K562 (cell line): ENCODE data around the gene CNOT1. TPM values are rescaled to one million over a fixed set of nuclear protein-coding genes. Genes with fewer than 3 reads are reported as not detected.

Experiments used
- ATAC-seq: fragments of 200-7000 bp; cut with Tn5 transposase; 3 replicates; pipeline ENCODE4 v1.9.1; 2020; ENCODE audit warnings: moderate library complexity
- BruUV-seq: library from RNA; stranded (reverse); fragments of 400-500 nt; replicated peaks from 2 replicates; lab custom pipeline; 2021; lab: Mats Ljungman, UMichigan
- CTCF ChIA-PET: fragments of 300-600 bp; formaldehyde crosslinking; extraction: SDS; loops from one replicate; lab custom pipeline; 2021; ENCODE audit warnings: low intra/inter-chr PET ratio; lab: Yijun Ruan, JAX
- POLR2A ChIA-PET: fragments of 300-600, 350-650 bp; sonication (Branson Sonifier 250); formaldehyde crosslinking; extraction: SDS; loops from one replicate; lab custom pipeline; 2021; ENCODE audit warnings: antibody characterized with exemption, inconsistent platforms; lab: Yijun Ruan, JAX
- DNase-seq, 4 experiments: peaks; one replicate each; pipeline versions ENCODE4 v3.0.0 to v3.0.0-alpha.2; 2011 to 2018; ENCODE audit warnings: low spot score in 3 of 4, mixed read lengths in 3 of 4; ENCODE audit errors: extremely low read depth in 1 of 4
- FAIRE-seq: peaks from 2 replicates; lab custom pipeline; 2011; peaks lifted over from hg19 to GRCh38; lab: Jason Lieb, UNC
- H2AFZ ChIP-seq: 2 replicates; pipeline ENCODE4 v1.6.0; 2011; ENCODE audit warnings: low read depth, low read length, control low read depth, inconsistent platforms
- H3K27ac ChIP-seq: fragments of 200-600 bp; 3 replicates; pipeline ENCODE4 v1.8.0; 2011; ENCODE audit warnings: low read depth, mild to moderate bottlenecking, control low read depth, inconsistent platforms, low read length, moderate library complexity, mixed read lengths; ENCODE audit errors: extremely low read depth
- H3K27me3 ChIP-seq, 2 experiments: fragments of 300-600 bp in 1 of 2; 2 replicates in 1 of 2; 3 replicates in 1 of 2; pipeline versions ENCODE4 v1.6.0 to v1.8.0; 2011; ENCODE audit warnings: inconsistent platforms in 2 of 2, low read length in 2 of 2, mild to moderate bottlenecking in 1 of 2, mixed read lengths in 1 of 2, moderate library complexity in 1 of 2; ENCODE audit not compliant: control insufficient read depth in 2 of 2, insufficient read depth in 2 of 2
- H3K36me3 ChIP-seq: fragments of 300-600 bp; 3 replicates; pipeline ENCODE4 v1.8.0; 2011; ENCODE audit warnings: mild to moderate bottlenecking, low read length, inconsistent platforms; ENCODE audit not compliant: control insufficient read depth, insufficient read depth
- H3K4me1 ChIP-seq, 2 experiments: fragments of 200-600 bp in 1 of 2; replicated peaks in 1 of 2; 2 replicates in 1 of 2; 3 replicates in 1 of 2; pipeline versions ENCODE4 v1.5.1 to v1.8.0; 2011; ENCODE audit warnings: inconsistent platforms in 2 of 2, low read length in 2 of 2, mild to moderate bottlenecking in 1 of 2, mixed read lengths in 1 of 2, moderate library complexity in 1 of 2; ENCODE audit not compliant: control insufficient read depth in 2 of 2, insufficient read depth in 2 of 2
- H3K4me2 ChIP-seq: 2 replicates; pipeline ENCODE4 v1.6.1; 2011; ENCODE audit warnings: low read length, control low read depth, inconsistent platforms, mixed read lengths; ENCODE audit not compliant: insufficient read depth
- H3K4me3 ChIP-seq: fragments of 200-600 bp; sonication (generic), shearing (Covaris generic); 2 replicates; pipeline ENCODE4 v1.5.1; 2016; ENCODE audit warnings: control low read depth, inconsistent platforms
- H3K79me2 ChIP-seq: fragments of 200-600 bp; 3 replicates; pipeline ENCODE4 v1.8.0; 2011; ENCODE audit warnings: low read length, inconsistent platforms; ENCODE audit not compliant: control insufficient read depth, insufficient read depth
- H3K9ac ChIP-seq, 2 experiments: 2 replicates each; pipeline versions ENCODE4 v1.6.0 to v1.6.1; 2011; ENCODE audit warnings: low read depth in 2 of 2, low read length in 2 of 2, control low read depth in 1 of 2, inconsistent platforms in 1 of 2, mild to moderate bottlenecking in 1 of 2, mixed read lengths in 1 of 2; ENCODE audit not compliant: insufficient read depth in 1 of 2
- H3K9me1 ChIP-seq: one replicate; pipeline ENCODE4 v1.6.0; 2011; ENCODE audit warnings: inconsistent platforms, mild to moderate bottlenecking, low read length, moderate library complexity; ENCODE audit not compliant: control insufficient read depth, insufficient read depth
- H3K9me3 ChIP-seq: replicated peaks from 2 replicates; pipeline ENCODE4 v1.5.1; 2011; ENCODE audit warnings: low read depth, low read length, inconsistent platforms; ENCODE audit not compliant: control insufficient read depth, insufficient read depth
- H4K20me1 ChIP-seq: replicated peaks from 2 replicates; pipeline ENCODE4 v1.6.1; 2011; ENCODE audit warnings: low read length, inconsistent platforms, mixed read lengths; ENCODE audit not compliant: control insufficient read depth, insufficient read depth
- ESRRA ChIP-seq: fragments of 450-650 bp; IDR thresholded peaks from 2 replicates; pipeline ENCODE4 v1.6.1; 2014; ENCODE audit warnings: low read depth, mild to moderate bottlenecking, moderate library complexity, borderline replicate concordance
- KLF1 ChIP-seq: fragments of 450-650 bp; IDR thresholded peaks from 2 replicates; pipeline ENCODE4 v1.6.1; 2016; ENCODE audit warnings: missing genetic modification characterization, missing compliant biosample characterization
- KLF10 ChIP-seq: fragments of 250-450 bp; sonication (Bioruptor Pico); IDR thresholded peaks from 2 replicates; pipeline ENCODE4 v1.6.1; 2021; ENCODE audit warnings: matching md5 sums
- MCM2 ChIP-seq: fragments of 450-650 bp; IDR thresholded peaks from 2 replicates; pipeline ENCODE4 v1.6.1; 2017; ENCODE audit warnings: low read depth, mild to moderate bottlenecking
- POLR2H ChIP-seq: IDR thresholded peaks from 2 replicates; pipeline ENCODE4 v1.6.1; 2016; ENCODE audit warnings: missing genetic modification characterization, low read depth, mild to moderate bottlenecking, control low read depth, missing compliant biosample characterization, moderate library complexity
- SOX6 ChIP-seq: fragments of 450-650 bp; IDR thresholded peaks from 2 replicates; pipeline ENCODE4 v1.6.1; 2014; ENCODE audit warnings: mild to moderate bottlenecking
- TAL1 ChIP-seq: fragments of 450-650 bp; IDR thresholded peaks from 2 replicates; pipeline ENCODE4 v1.6.1; 2016; ENCODE audit warnings: mild to moderate bottlenecking
- ZBTB1 ChIP-seq: sonication (generic); formaldehyde crosslinking; IDR thresholded peaks from 2 replicates; pipeline ENCODE4 v1.8.1; 2023; ENCODE audit warnings: missing genetic modification reagents, low read depth, mild to moderate bottlenecking, borderline replicate concordance
- ZBTB9 ChIP-seq: fragments of 450-650 bp; formaldehyde crosslinking; IDR thresholded peaks from 2 replicates; pipeline ENCODE4 v1.4.0; 2020; ENCODE audit warnings: mild to moderate bottlenecking, moderate library complexity
- ZNF212 ChIP-seq: fragments of 450-650 bp; formaldehyde crosslinking; IDR thresholded peaks from 2 replicates; pipeline ENCODE4 v1.4.0; 2020; ENCODE audit warnings: mild to moderate bottlenecking
- ZNF232 ChIP-seq: sonication (generic); formaldehyde crosslinking; IDR thresholded peaks from 2 replicates; pipeline ENCODE4 v1.8.0; 2022; ENCODE audit warnings: mild to moderate bottlenecking, missing genetic modification reagents
- WGBS: fragments of 100-300 bp; shearing (Covaris generic); methylation state at CpG from one replicate; pipeline ENCODE4 v1.1.6; 2016; ENCODE audit warnings: low coverage, mixed read lengths; ENCODE audit not compliant: insufficient coverage; ENCODE audit errors: missing lambda C conversion rate; 5-methylcytosine and 5-hydroxymethylcytosine counted together
- in situ Hi-C: fragments of 300-500 bp; cut with MboI; formaldehyde crosslinking; loops from 4 replicates; pipeline ENCODE4 v1.15.0; 2018; ENCODE audit warnings: inconsistent platforms, mixed read lengths
- intact Hi-C: fragments of 100-400 bp; cut with micrococcal nuclease; formaldehyde crosslinking; loops from 2 replicates; pipeline ENCODE4 v1.14.2; 2022
- polyA plus RNA-seq, 8 experiments: library from polyadenylated mRNA; depleted of rRNA in 4 of 8; stranded (reverse) in 5 of 8; unstranded in 3 of 8; fragments of >200 nt; fragmentation: Nextera tagmentation in 2 of 8; fragmentation: Illumina TruSeq in 1 of 8; extraction: Ambion mirVana in 2 of 8; extraction: Trizol in 1 of 8; gene quantifications; 2 replicates each; pipeline versions ENCODE4 v1.2.1 to v1.2.3, GENCODE V29; 2011 to 2014; ENCODE audit warnings: inconsistent platforms in 1 of 8, missing spikeins in 1 of 8
- total RNA-seq, 7 experiments: library from RNA; depleted of rRNA in 6 of 7; stranded (reverse); fragments of >200 nt in 6 of 7; fragmentation: Illumina TruSeq in 2 of 7; extraction: Trizol in 2 of 7; gene quantifications; 2 replicates each; pipeline versions ENCODE4 v1.2.1 to v1.2.3, GENCODE V29; 2011 to 2021; ENCODE audit warnings: low replicate concordance in 1 of 7

CNOT1 gene
- total and polyA plus RNA-seq, 9 of the 15 experiments (the other 6 are each of a cell fraction or from before 2014, with no cell fraction given) = 110 to 270 (median 220) TPM

- Histone ChIP-seq H3K36me3 (no peaks in the 10 kb centered on the region), H4K20me1 (no peaks in the 10 kb centered on the region), H3K9me3 (no peaks in the 10 kb centered on the region), H3K9ac (peak overlapping the region in 1 of 2 experiments; percentile 22; a peak in 1 of 4 replicates), H3K9me1 (no peaks in the 10 kb centered on the region), H3K4me2 (no peak overlapping the region), H3K4me3 (no peak overlapping the region), H3K27me3 (peaks cover 0 to 7% of the 10 kb centered on the region in 2 experiments; a peak in 2 of 5 replicates), H3K27ac (no peak overlapping the region), H2AFZ (no peak overlapping the region), H3K79me2 (no peaks in the 10 kb centered on the region), H3K4me1 (no peaks in the 10 kb centered on the region)
- DNase-seq (no peak), FAIRE-seq (no peak), ATAC-seq (peak; percentile 10; the same call in 1 of the 3 replicates)
- POLR2A ChIA-PET = interaction anchor here (0.6 kb wide), 2 partner anchors 12 to 24 kb away, joined by 4 read pairs; no protein-coding TSS in a partner anchor
- intact Hi-C loops = loop anchor here (10.0 kb wide), 1 partner anchor 748 kb away; no protein-coding TSS in a partner anchor
- TF ChIP-seq KLF10 (CRISPR knock-in tag) (no peak), ZBTB9 (CRISPR knock-in tag) (no peak), ZNF232 (CRISPR knock-in tag) (no peak), POLR2H (tag) (no peak), SOX6 (no peak), ESRRA (no peak), ZNF212 (CRISPR knock-in tag) (no peak), MCM2 (no peak), TAL1 (no peak), ZBTB1 (CRISPR knock-in tag) (no peak), KLF1 (tag) (no peak)
- BruUV-seq = no TSS peak
- in situ Hi-C loops = no loop called here
- 22% methylated on average over 3 of the region's 3 CpGs for WGBS
- CTCF ChIA-PET = interaction anchor here (0.6 kb wide), 1 partner anchor 291 kb away, joined by 4 read pairs; no protein-coding TSS in a partner anchor
Observed at GRCh38 chr16:58652741-58653140, 23.1 kb upstream of the CNOT1 start.
